CD4-positive, alpha-beta T cell treated with Interleukin-4 for 1 hour (primary cell): ENCODE results near the gene ADI1.

ENCODE experiments used
- DNase-seq, 2 donors: peaks; one replicate each; pipeline ENCODE4 v3.0.0-alpha.2; 2020 to 2022

Gene ADI1, protein sequence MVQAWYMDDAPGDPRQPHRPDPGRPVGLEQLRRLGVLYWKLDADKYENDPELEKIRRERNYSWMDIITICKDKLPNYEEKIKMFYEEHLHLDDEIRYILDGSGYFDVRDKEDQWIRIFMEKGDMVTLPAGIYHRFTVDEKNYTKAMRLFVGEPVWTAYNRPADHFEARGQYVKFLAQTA

DNA sequence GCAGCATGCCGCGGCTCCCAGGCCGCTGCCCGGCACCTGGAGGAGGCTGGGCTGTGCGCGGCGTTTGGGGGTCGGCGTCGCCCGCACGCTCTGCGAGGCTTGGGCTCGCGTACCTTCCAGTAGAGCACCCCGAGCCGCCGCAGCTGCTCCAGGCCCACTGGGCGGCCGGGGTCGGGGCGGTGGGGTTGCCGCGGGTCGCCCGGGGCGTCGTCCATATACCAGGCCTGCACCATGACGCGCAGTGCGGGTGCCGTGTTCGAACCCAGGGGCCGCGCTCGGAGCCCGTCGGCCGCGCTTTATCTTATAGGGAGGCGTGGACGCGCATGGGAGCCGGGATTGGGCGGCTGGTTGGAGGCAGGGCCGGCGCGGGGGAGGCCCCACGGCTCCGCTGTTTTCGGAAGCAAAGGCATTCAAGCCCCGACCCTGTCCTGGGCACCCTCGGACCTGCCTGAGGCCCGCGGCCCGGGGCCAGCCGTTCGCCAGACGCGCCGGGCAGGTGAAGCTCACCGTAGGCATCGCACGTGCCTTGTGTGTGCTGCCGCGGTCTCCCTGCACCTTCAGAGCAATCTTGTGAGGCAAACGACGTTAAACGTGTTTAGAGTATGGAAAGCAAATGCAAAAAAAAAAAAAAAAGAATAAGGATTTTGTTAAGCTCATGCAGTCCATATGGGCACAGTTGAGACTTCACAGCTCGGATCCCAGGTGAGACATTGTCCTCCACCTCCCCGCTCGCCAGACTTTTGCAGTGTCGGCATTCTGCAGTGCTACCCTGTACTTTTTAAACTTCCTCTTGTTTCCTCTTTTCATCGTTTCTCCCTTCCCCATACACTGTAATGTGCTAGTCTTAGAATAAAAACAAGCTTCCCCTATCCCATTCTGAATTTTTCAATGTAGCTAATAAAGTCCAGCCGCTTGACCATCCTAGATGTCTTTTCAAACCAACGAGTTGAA is at the start of gene ADI1:
ADI1 (minus strand) TSS at position 277 of the 951 bp plus-strand sequence; CDS start at position 233, 44 bp downstream.
- DNase-seq: peak; percentile 74 to 79

DNA sequence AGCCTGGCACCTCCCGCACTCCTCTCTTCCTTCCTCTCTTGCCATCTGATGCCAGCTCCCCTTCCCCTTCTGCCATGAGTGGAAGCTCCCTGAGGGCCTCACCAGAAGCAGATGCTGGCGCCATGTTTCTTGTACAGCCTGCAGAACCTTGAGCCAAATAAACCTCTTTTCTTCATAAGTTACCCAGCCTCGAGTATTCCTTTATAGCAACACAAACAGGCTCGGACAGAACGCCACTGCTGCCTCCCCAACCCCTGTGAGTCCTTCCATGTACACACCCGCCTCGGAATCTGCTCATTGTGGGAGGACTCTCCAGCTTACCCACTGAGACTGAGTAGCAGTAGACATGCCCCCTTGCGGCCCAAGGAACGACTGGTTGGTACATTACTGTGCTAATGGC is 47.5 kb upstream of the ADI1 start:
- DNase-seq: no peak

- DNase-seq: no peak
Observed at GRCh38 chr2:3565117-3565516, 45.8 kb upstream of the ADI1 start.

GRCh38 chr2:3563521-3563976 is 44.2 kb upstream of the ADI1 start:
- no peak for DNase-seq

DNA sequence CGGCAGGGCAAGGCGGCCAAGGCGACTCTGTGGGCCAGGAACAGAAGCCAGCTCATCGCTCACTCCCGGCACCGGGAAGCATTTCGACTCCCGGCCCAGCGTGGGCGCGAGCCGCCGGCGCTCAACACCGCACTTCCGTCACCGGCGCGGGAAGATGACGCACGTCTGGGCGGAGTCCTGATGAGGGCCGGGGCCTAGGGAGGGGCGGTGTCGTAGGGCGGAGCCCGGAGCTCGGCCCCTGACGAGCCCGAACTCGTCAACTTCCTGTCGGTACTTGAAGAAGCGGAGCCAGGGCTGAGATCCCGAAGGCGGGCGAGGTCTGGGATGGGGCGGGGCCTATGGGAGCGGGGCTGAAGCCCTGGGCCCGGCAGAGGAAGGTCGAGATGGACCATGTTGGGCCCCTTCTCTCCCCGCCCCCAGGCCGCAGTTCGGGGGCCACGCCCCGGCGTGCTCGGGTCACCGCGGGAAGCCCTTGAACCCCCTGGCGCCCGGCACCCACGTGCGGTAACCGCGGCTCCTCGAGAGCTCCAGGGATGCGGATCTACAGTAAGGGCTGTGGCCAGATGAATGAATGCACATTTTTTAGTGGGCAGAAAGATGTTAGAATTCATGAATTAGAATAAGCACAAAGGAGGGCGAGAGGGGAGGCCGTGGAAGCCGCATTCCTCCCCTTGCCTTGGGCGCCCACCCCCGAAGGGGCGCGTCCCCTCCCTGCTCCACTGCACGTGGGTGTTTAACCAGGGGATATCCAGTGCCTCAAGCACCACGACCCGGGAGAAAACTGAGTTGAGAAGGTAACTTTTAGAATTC is 39.1 kb upstream of the ADI1 start, which contains the start of gene RNASEH1:
RNASEH1 (minus strand) TSS at position 129 of the 810 bp plus-strand sequence; CDS start at position 56, 73 bp downstream.
- DNase-seq: peak; percentile 96 to 97

- peak in 1 of 2 donors; percentile 19 for DNase-seq
Observed at GRCh38 chr2:3557639-3558204, 38.4 kb upstream of the ADI1 start.

GRCh38 chr2:3553946-3554345 is 34.6 kb upstream of the ADI1 start:
- DNase-seq: no peak

GRCh38 chr2:3547915-3548314 is 28.6 kb upstream of the ADI1 start:
- no peak for DNase-seq

GRCh38 chr2:3545788-3546478 is 26.6 kb upstream of the ADI1 start:
- DNase-seq: no peak

- DNase-seq: no peak
Observed at GRCh38 chr2:3543023-3543683, 23.8 kb upstream of the ADI1 start.

DNA sequence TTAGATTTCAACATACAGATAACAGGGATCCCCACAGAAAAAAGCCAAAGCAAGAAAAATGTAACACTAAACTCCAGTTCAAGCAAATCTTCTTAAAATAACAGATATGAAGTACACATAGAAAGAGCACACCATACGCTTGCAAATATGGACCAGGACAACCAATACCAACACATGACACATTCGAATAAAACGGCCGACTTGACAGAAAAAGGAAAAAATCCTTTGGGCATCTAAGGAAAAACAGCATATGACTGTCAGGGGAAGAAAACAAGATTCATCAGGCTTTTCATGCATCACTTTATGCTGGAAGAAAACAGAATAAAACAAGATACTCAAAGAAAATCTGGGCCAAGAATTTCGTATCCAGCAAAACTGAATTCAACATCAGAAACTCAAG is 22.8 kb upstream of the ADI1 start:
- no peak for DNase-seq

DNA sequence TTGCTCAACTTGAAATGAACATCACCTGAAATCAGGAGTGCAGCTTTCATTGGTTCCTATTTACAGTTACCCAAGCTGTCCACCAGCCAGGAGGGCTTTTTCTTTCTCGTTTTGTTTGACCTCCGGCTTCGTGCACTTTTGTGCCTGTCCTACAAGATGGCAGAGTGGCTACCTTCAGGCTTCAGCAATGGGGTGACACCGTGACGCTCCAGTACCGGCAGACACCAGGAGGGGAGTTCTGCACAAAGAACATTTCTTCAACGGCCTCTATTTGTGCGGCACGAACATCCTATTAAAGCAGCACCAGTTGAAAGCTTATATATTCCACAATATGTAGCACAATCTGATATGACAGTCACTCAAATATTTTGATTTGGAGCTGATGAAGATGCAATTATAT is 20.5 kb upstream of the ADI1 start:
- DNase-seq: no peak

DNA sequence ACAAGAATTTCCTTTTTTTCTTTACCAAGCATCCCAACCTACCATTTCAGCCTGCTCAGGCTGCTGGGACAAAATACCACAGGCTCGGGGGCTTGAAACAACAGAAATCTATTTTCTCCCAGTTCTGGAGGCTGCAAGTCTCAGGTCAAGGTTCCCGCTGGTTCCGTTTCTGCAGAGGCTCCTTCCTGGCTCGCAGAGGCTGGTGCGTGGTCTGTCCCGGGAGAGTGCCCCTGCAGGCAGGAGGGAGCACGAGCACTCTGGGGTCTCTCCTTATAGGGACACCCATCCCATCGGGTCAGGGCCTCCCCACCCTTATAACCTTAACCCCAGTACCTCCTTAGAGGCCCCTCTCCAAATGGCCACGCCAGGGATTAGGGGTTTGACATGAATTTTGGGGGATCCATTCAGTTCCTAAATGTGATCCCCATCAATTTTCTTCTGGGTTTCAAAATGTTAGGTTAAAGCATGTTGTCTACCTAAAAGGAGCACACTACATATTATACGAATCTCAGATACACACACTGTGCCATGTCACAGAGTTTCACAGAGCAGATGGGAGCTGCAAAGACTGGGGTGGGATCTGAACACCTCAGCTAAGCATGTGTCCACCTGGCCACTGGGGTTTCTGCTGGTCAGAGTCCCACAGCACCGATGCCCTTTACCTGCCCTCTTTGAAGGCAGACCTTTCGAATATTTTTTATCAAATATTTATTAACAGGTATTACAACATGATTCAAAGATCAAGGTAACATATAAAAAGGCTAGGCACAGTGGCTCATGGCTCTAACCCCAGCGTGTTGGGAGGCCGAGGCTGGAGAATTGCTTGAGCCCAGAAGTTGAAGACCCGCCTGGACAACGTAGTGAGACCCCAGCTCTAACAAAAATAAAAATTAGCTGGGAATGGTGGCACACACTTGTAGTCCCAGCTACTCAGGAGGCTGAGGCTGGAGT is 17.6 kb upstream of the ADI1 start:
- DNase-seq: peak in 1 of 2 donors; percentile 5

GRCh38 chr2:3535794-3536681 is 16.7 kb upstream of the ADI1 start:
- DNase-seq: no peak

DNA sequence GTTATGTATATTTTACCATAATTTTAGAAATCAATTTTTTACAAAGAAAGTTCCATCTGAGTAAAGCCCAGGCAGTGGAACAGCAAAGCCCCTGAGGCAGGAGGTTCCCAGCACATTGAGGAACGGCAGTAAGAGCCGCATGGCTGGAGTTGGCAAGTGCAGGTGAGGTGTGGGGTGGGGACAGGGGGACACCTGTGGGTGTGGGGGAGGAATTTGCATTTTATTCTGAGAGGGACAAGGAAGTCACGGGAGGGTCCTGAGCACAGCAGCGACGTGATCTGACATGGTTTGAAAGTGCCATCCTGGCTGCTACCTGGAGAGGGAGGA is 16.1 kb upstream of the ADI1 start:
- DNase-seq: no peak

GRCh38 chr2:3534251-3534814 is 15.0 kb upstream of the ADI1 start:
- DNase-seq: no peak

DNA sequence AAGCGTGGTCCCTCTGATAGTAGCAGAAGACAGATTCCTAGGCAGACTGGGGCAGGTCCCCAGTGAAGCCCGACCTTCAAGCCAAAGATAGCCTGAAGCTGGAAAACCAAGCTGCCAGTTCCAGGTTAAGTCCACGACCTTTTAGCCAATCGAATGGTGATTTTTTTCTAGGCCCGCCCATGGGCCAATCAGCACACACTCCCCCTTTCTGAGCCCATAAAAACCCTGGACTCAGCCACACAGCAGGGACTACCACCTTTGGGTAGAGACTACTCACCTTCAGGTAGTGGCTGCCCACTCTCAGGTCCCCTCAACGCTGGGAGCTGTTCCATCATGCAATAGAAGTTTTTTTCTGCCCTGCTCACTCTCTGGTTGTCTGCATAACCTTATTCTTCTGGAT is 14.5 kb upstream of the ADI1 start:
- DNase-seq: no peak

DNA sequence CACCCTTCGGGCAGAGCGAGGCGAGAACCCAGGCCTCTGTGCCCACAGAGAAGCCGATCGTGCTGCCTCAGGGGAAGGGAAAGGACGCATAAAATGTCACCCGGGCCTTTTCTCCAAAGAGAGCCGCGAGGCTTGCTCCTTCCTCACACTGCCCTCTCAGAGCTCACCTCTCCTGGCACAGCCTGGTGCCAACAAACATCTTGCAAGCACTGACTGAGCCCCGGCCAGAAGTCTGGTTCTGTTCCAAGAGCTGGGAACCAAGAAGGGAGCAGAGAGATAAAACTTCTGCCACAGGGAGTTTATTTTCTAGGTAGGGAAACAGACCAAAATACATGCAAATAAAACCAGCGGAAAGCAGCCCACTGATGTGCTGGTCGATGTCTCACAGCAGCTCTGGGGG is 13.6 kb upstream of the ADI1 start:
- DNase-seq: no peak
